MCF 10A (cell line): ENCODE measurements around the gene BCR. TPM values are rescaled to one million over a fixed set of nuclear protein-coding genes. Genes with fewer than 3 reads are reported as not detected.

ENCODE experiments used
- BruUV-seq: library from RNA; stranded (reverse); fragments of 400-500 nt; replicated peaks from 2 replicates; lab custom pipeline; 2021; lab: Mats Ljungman, UMichigan
- CTCF ChIA-PET: fragments of 300-600 bp; sonication (Branson Sonifier 250); formaldehyde crosslinking; extraction: SDS; loops from one replicate; lab custom pipeline; 2021; ENCODE audit warnings: antibody characterized with exemption, inconsistent platforms; lab: Yijun Ruan, JAX
- POLR2A ChIA-PET: fragments of 300-600, 350-650 bp; sonication (Branson Sonifier 250); formaldehyde crosslinking; extraction: SDS; loops from one replicate; lab custom pipeline; 2020; ENCODE audit warnings: antibody characterized with exemption, inconsistent platforms; lab: Yijun Ruan, JAX
- DNase-seq: peaks from one replicate; pipeline ENCODE4 v3.0.0-alpha.2; 2018; ENCODE audit not compliant: unreplicated experiment
- H3K27ac Mint-ChIP-seq: one replicate; pipeline ENCODE4 v1.8.0; 2022; ENCODE audit warnings: mild to moderate bottlenecking, low read depth, mixed read lengths; ENCODE audit not compliant: unreplicated experiment
- H3K27me3 Mint-ChIP-seq: one replicate; pipeline ENCODE4 v1.8.0; 2022; ENCODE audit warnings: mixed read lengths; ENCODE audit not compliant: insufficient read depth, unreplicated experiment
- H3K36me3 Mint-ChIP-seq: one replicate; pipeline ENCODE4 v1.8.0; 2022; ENCODE audit warnings: mild to moderate bottlenecking, moderate library complexity, mixed read lengths; ENCODE audit not compliant: insufficient read depth, unreplicated experiment
- H3K4me1 Mint-ChIP-seq: one replicate; pipeline ENCODE4 v1.8.0; 2022; ENCODE audit warnings: mixed read lengths; ENCODE audit not compliant: insufficient read depth, unreplicated experiment
- H3K4me3 Mint-ChIP-seq: one replicate; pipeline ENCODE4 v1.8.0; 2022; ENCODE audit warnings: mild to moderate bottlenecking, moderate library complexity, mixed read lengths; ENCODE audit not compliant: unreplicated experiment
- H3K9me3 Mint-ChIP-seq: one replicate; pipeline ENCODE4 v1.8.0; 2022; ENCODE audit warnings: mixed read lengths; ENCODE audit not compliant: unreplicated experiment
- CTCF ChIP-seq: fragments of 200-600 bp; IDR thresholded peaks from one replicate; pipeline ENCODE4 v1.8.0; 2022; ENCODE audit warnings: antibody characterized with exemption, mild to moderate bottlenecking; ENCODE audit not compliant: unreplicated experiment
- intact Hi-C: fragments of 100-400 bp; cut with micrococcal nuclease; formaldehyde crosslinking; loops from 2 replicates; pipeline ENCODE4 v1.14.1; 2022
- total RNA-seq: library from RNA; stranded (reverse); gene quantifications from 2 replicates; pipeline ENCODE4 v1.2.3, GENCODE V29; 2022

BCR gene
- total RNA-seq, 1 experiment from 2014 or later: 77.9 TPM

GRCh38 chr22:23210428-23211170 is 30.3 kb downstream of the BCR start:
- intact Hi-C loops: no loop called here
- H3K9me3 Mint-ChIP-seq: no peaks in the 10 kb centered on the region

GRCh38 chr22:23211622-23212021 is 31.3 kb downstream of the BCR start:
- Mint-ChIP-seq H3K4me3 (no peak overlapping the region), H3K4me1 (peaks cover 22% of the 10 kb centered on the region), H3K27ac (no peak overlapping the region), H3K27me3 (no peaks in the 10 kb centered on the region), H3K36me3 (no peaks in the 10 kb centered on the region), H3K9me3 (no peaks in the 10 kb centered on the region)
- BruUV-seq: no TSS peak
- TF ChIP-seq CTCF: no peak
- intact Hi-C loops: no loop called here
- no peak for DNase-seq
- POLR2A ChIA-PET: interaction anchor here (1.4 to 1.6 kb wide), 2 partner anchors 9 to 14 kb away, joined by 3 to 4 read pairs; no protein-coding TSS in a partner anchor
- CTCF ChIA-PET: interaction anchor here (0.6 to 1.1 kb wide), 3 partner anchors 34 to 105 kb away, joined by 3 to 4 read pairs (median 3); no protein-coding TSS in a partner anchor

More at GRCh38 chr22:23210428-23211170, 30.3 kb downstream of the BCR start:
- Mint-ChIP-seq H3K4me1 (peaks cover 28% of the 10 kb centered on the region), H3K27me3 (no peaks in the 10 kb centered on the region), H3K36me3 (no peaks in the 10 kb centered on the region), H3K4me3 (no peak overlapping the region), H3K27ac (no peak overlapping the region)
- BruUV-seq: no TSS peak
- ChIA-PET POLR2A (interaction anchor here (0.7 to 1.8 kb wide), 5 partner anchors 10 to 23 kb away, joined by 3 to 6 read pairs (median 3); no protein-coding TSS in a partner anchor), CTCF (interaction anchor here (0.6 to 1.1 kb wide), 2 partner anchors 32 to 33 kb away, joined by 3 read pairs; no protein-coding TSS in a partner anchor)
- no peak for TF ChIP-seq CTCF
- no peak for DNase-seq

- Mint-ChIP-seq H3K36me3 (no peaks in the 10 kb centered on the region), H3K4me1 (peaks cover 17% of the 10 kb centered on the region), H3K27me3 (no peaks in the 10 kb centered on the region), H3K9me3 (no peaks in the 10 kb centered on the region), H3K4me3 (no peak overlapping the region), H3K27ac (no peak overlapping the region)
- intact Hi-C loops: no loop called here
- ChIA-PET POLR2A (interaction anchor here (1.4 to 1.6 kb wide), 2 partner anchors 8 to 13 kb away, joined by 3 to 4 read pairs; no protein-coding TSS in a partner anchor), CTCF (interaction anchor here (0.6 to 1.1 kb wide), 3 partner anchors 35 to 104 kb away, joined by 3 to 4 read pairs (median 3); no protein-coding TSS in a partner anchor)
- no peak for TF ChIP-seq CTCF
- DNase-seq: no peak
- no TSS peak for BruUV-seq
Observed at GRCh38 chr22:23212061-23213021, 32.0 kb downstream of the BCR start.
